Hepatocyte (in vitro differentiated cells): Measurements from ENCODE around the gene NME4. TPM values are rescaled to one million over a fixed set of nuclear protein-coding genes. Genes with fewer than 3 reads are reported as not detected.

ENCODE experiments used
- DNase-seq: peaks from one replicate; pipeline ENCODE4 v3.0.0-alpha.2; 2016; ENCODE audit warnings: low spot score
- H2AFZ ChIP-seq: fragments of 200-600 bp; sonication (generic); 2 replicates; pipeline ENCODE4 v1.6.0; 2016; ENCODE audit warnings: antibody characterized with exemption, mild to moderate bottlenecking
- H3K27ac ChIP-seq: fragments of 200-600 bp; sonication (generic); 2 replicates; pipeline ENCODE4 v1.5.1; 2016; ENCODE audit warnings: mild to moderate bottlenecking
- H3K27me3 ChIP-seq: fragments of 200-600 bp; sonication (generic); 2 replicates; pipeline ENCODE4 v1.6.1; 2016
- H3K36me3 ChIP-seq: fragments of 200-600 bp; sonication (generic); replicated peaks from 2 replicates; pipeline ENCODE4 v1.5.1; 2016; ENCODE audit warnings: low read depth; ENCODE audit not compliant: insufficient read depth
- H3K4me1 ChIP-seq: fragments of 200-600 bp; sonication (generic); 2 replicates; pipeline ENCODE4 v1.5.1; 2016; ENCODE audit warnings: mild to moderate bottlenecking, moderate library complexity; ENCODE audit not compliant: insufficient read depth
- H3K4me2 ChIP-seq: fragments of 200-600 bp; sonication (generic); 2 replicates; pipeline ENCODE4 v1.6.0; 2016
- H3K4me3 ChIP-seq: fragments of 200-600 bp; sonication (generic); 2 replicates; pipeline ENCODE4 v1.5.1; 2016; ENCODE audit warnings: mild to moderate bottlenecking
- H3K79me2 ChIP-seq: fragments of 200-600 bp; sonication (generic); 2 replicates; pipeline ENCODE4 v1.6.0; 2017; ENCODE audit warnings: mild to moderate bottlenecking
- H3K9me2 ChIP-seq: fragments of 200-600 bp; sonication (generic); replicated peaks from 2 replicates; pipeline ENCODE4 v1.6.0; 2017; ENCODE audit warnings: mild to moderate bottlenecking; ENCODE audit not compliant: insufficient read depth
- H3K9me3 ChIP-seq: fragments of 200-600 bp; sonication (generic); 2 replicates; pipeline ENCODE4 v1.5.1; 2016; ENCODE audit warnings: low read depth, mild to moderate bottlenecking
- H4K20me1 ChIP-seq: fragments of 200-600 bp; sonication (generic); 2 replicates; pipeline ENCODE4 v1.6.0; 2016; ENCODE audit warnings: mild to moderate bottlenecking; ENCODE audit not compliant: insufficient read depth, poor library complexity, severe bottlenecking
- EZH2 ChIP-seq: fragments of 200-600 bp; sonication (generic); IDR thresholded peaks from 2 replicates; pipeline ENCODE4 v1.6.1; 2016; ENCODE audit warnings: antibody characterized with exemption, mild to moderate bottlenecking, borderline replicate concordance
- EZH2phosphoT487 ChIP-seq: fragments of 200-600 bp; sonication (generic); IDR thresholded peaks from one replicate; pipeline ENCODE4 v1.6.1; 2018; ENCODE audit warnings: antibody characterized with exemption, mild to moderate bottlenecking, low read depth, moderate library complexity; ENCODE audit not compliant: unreplicated experiment, severe bottlenecking
- WGBS: methylation state at CpG from one replicate; pipeline ENCODE4 v1.1.6; 2016; ENCODE audit warnings: low lambda C conversion rate; ENCODE audit errors: missing lambda C conversion rate; 5-methylcytosine and 5-hydroxymethylcytosine counted together
- polyA plus RNA-seq: library from polyadenylated mRNA; unstranded; fragments of >200 nt; fragmentation: Nextera tagmentation; extraction: Ambion mirVana; gene quantifications from 2 replicates; pipeline ENCODE4 v1.2.1, GENCODE V29; 2016
- total RNA-seq: library from RNA; depleted of rRNA; stranded (reverse); fragments of >200 nt; gene quantifications from 2 replicates; pipeline ENCODE4 v1.2.3, GENCODE V29; 2014
- TF ChIP-seq, protein P1 (sequence below): fragments of 200-600 bp; sonication (generic); IDR thresholded peaks from 2 replicates; pipeline ENCODE4 v1.5.1; 2016; ENCODE audit warnings: antibody characterized with exemption, mild to moderate bottlenecking; ENCODE audit not compliant: poor library complexity

The NME4 gene
- total and polyA plus RNA-seq, 2 experiments from 2014 or later: 168 to 543 TPM

DNA sequence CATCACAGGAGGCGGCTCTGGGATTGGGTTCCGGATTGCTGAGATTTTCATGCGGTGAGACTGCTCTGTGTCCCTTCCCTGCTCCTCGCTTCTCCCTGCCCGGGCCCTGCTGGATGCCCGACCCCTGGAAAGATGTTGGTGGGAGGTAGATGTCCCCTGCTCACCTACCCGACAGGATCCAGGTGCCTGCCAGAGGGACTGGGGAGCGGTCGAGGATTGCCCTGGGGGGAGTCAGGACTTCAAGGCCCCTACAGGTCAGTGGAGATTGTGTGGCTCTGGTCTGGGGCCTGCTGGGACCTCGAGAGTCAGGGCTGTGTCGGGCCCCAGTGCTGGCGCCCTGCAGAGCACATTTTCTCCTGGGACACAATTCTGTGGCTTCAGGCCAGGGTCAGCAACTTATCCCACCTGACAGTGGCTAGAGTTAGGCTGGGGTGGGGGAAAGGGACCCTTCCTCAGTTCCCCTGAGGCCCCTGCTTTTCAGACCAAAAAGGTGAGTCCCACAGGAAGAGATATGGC lies 8.0 kb downstream of the NME4 start:
- Histone ChIP-seq H3K4me2 (peak overlapping the region; percentile 20), H3K9me3 (no peaks in the 10 kb centered on the region), H3K4me1 (peaks cover 19% of the 10 kb centered on the region), H4K20me1 (no peaks in the 10 kb centered on the region), H3K36me3 (no peaks in the 10 kb centered on the region), H2AFZ (no peak overlapping the region), H3K4me3 (no peak overlapping the region), H3K79me2 (peaks cover 13% of the 10 kb centered on the region), H3K27ac (peak overlapping the region; percentile 70), H3K27me3 (no peaks in the 10 kb centered on the region), H3K9me2 (no peaks in the 10 kb centered on the region)
- WGBS: 84% methylated on average over 12 of the region's 12 CpGs
- TF ChIP-seq EZH2phosphoT487: no peak
- no peak for TF ChIP-seq EZH2
- TF ChIP-seq, protein P1, sequence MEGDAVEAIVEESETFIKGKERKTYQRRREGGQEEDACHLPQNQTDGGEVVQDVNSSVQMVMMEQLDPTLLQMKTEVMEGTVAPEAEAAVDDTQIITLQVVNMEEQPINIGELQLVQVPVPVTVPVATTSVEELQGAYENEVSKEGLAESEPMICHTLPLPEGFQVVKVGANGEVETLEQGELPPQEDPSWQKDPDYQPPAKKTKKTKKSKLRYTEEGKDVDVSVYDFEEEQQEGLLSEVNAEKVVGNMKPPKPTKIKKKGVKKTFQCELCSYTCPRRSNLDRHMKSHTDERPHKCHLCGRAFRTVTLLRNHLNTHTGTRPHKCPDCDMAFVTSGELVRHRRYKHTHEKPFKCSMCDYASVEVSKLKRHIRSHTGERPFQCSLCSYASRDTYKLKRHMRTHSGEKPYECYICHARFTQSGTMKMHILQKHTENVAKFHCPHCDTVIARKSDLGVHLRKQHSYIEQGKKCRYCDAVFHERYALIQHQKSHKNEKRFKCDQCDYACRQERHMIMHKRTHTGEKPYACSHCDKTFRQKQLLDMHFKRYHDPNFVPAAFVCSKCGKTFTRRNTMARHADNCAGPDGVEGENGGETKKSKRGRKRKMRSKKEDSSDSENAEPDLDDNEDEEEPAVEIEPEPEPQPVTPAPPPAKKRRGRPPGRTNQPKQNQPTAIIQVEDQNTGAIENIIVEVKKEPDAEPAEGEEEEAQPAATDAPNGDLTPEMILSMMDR: no peak
- no peak for DNase-seq

DNA sequence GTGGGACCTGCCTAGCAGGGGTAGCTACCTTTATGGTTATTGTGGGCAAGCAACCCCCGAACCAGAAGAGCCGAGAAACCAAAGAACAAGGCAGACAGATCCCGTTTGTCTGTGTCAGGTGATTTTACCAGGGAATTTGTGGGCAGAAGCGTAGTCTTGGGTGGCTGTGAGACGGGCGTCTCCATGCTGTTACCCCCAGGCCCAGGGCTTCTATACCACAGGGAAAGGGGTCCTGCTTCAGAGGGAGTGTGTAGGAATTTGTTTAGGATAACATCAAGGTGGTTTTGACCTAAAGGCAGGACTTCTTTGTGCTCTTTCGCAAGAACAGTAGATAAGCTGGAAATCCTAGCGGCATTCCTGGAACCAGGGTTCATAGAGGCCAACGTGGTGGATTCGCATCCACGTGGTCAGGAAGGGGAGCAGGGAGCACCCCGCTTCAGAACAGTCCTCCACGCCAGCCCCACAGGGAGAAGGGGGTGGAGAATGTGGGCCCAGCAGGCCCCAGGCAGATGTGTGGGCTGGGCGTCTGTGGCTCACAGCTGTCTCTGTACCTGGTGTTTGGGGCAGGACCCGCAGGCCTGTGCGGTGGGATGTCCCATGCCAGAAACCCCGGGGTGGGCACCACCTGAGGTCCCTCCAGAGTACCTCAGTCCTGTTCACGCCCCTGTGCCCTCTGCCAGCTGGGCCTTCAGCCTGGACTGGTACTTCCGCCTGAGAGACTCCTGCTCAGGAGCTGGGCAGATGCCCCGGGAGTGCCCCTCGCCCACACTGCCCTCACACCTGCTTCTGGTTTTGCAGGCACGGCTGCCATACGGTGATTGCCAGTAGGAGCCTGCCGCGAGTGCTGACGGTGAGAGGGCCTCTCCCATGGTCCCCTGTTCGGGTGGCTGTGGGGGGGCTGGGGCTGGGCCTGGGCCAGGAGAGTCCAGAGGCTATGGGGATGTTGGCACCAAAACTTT lies 8.8 kb downstream of the NME4 start:
- peaks cover 15% of the 10 kb centered on the region for H3K4me1 ChIP-seq
- peak; percentile 62 for DNase-seq
- no peaks in the 10 kb centered on the region for H3K27me3 ChIP-seq
- no peak overlapping the region for H2AFZ ChIP-seq
- peak overlapping the region; percentile 20 for H3K4me2 ChIP-seq
- TF ChIP-seq EZH2: no peak
- TF ChIP-seq, protein P1: no peak
- TF ChIP-seq EZH2phosphoT487: no peak
- H4K20me1 ChIP-seq: no peaks in the 10 kb centered on the region
- H3K9me3 ChIP-seq: no peaks in the 10 kb centered on the region
- peak overlapping the region; percentile 70 for H3K27ac ChIP-seq
- H3K9me2 ChIP-seq: no peaks in the 10 kb centered on the region
- WGBS: 75% methylated on average over 27 of the region's 27 CpGs
- H3K79me2 ChIP-seq: peaks cover 13% of the 10 kb centered on the region
- no peaks in the 10 kb centered on the region for H3K36me3 ChIP-seq
- no peak overlapping the region for H3K4me3 ChIP-seq

DNA sequence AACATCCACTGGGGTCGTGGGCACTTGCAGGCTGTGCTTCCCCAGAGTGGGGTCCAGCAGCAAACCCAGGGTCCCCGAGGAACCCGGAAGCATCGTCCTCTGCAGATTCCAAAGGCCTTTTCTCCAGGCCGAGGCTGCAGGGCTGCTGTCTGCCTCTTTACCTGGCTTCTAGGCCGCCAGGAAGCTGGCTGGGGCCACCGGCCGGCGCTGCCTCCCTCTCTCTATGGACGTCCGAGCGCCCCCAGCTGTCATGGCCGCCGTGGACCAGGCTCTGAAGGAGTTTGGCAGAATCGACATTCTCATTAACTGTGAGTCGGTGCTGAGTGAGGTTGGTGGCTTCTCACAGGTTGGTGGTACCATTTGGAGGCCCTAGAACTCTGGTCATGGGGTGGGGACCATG lies 10.3 kb downstream of the NME4 start:
- Histone ChIP-seq H3K27me3 (no peaks in the 10 kb centered on the region), H3K36me3 (no peaks in the 10 kb centered on the region), H3K9me3 (no peaks in the 10 kb centered on the region), H3K4me1 (peaks cover 14% of the 10 kb centered on the region), H3K4me3 (no peak overlapping the region), H3K4me2 (no peak overlapping the region), H2AFZ (no peak overlapping the region), H4K20me1 (no peaks in the 10 kb centered on the region), H3K79me2 (peaks cover 13% of the 10 kb centered on the region), H3K27ac (no peak overlapping the region), H3K9me2 (no peaks in the 10 kb centered on the region)
- no peak for DNase-seq
- TF ChIP-seq, protein P1: no peak
- TF ChIP-seq EZH2phosphoT487 (no peak), EZH2 (no peak)
- WGBS: 93% methylated on average over 16 of the region's 16 CpGs
